ENCODE data around the gene GSTCD.
"Not testable (repeated sequence)": the region's sequence is repeated elsewhere in the genome, so short reads cannot be mapped to it uniquely, and the experiment has no call there.

The GSTCD gene

GRCh38 chr4:105715692-105716278, 7.2 kb downstream of the GSTCD start:
- DNase-seq, result no peak

- no peak for DNase-seq
Observed at GRCh38 chr4:105719204-105719603, 10.6 kb downstream of the GSTCD start.

GRCh38 chr4:105725623-105726022, 17.0 kb downstream of the GSTCD start:
- no peak for DNase-seq

GRCh38 chr4:105729895-105730294, 21.3 kb downstream of the GSTCD start:
- not testable (repeated sequence) for DNase-seq

GRCh38 chr4:105735217-105735616, 26.6 kb downstream of the GSTCD start:
- DNase-seq, result not testable (repeated sequence)

GRCh38 chr4:105741548-105741947, 33.0 kb downstream of the GSTCD start:
- DNase-seq, result no peak

- no peak for DNase-seq
Observed at GRCh38 chr4:105748222-105748621, 39.6 kb downstream of the GSTCD start.

GRCh38 chr4:105751718-105752299, 43.2 kb downstream of the GSTCD start:
- no peak for DNase-seq

GRCh38 chr4:105753361-105753760, 44.8 kb downstream of the GSTCD start:
- no peak for DNase-seq

- DNase-seq, result no peak
Observed at GRCh38 chr4:105755375-105755774, 46.8 kb downstream of the GSTCD start.

GRCh38 chr4:105758958-105759357, 50.4 kb downstream of the GSTCD start:
- DNase-seq, result no peak

- no peak for DNase-seq
Observed at GRCh38 chr4:105765690-105766407, 57.3 kb downstream of the GSTCD start.

GRCh38 chr4:105767579-105767978, 59.0 kb downstream of the GSTCD start:
- DNase-seq, result no peak

GRCh38 chr4:105770524-105770923, 61.9 kb downstream of the GSTCD start:
- not testable (repeated sequence) for DNase-seq

GRCh38 chr4:105772065-105772464, 63.5 kb downstream of the GSTCD start:
- not testable (repeated sequence) for DNase-seq

GRCh38 chr4:105775760-105776415, 67.3 kb downstream of the GSTCD start:
- DNase-seq, result not testable (repeated sequence)

- DNase-seq, result no peak
Observed at GRCh38 chr4:105780176-105780575, 71.6 kb downstream of the GSTCD start.

GRCh38 chr4:105784761-105785160, 76.2 kb downstream of the GSTCD start:
- no peak for DNase-seq

GRCh38 chr4:105785792-105786191, 77.2 kb downstream of the GSTCD start:
- DNase-seq, result no peak

- no peak for DNase-seq
Observed at GRCh38 chr4:105786748-105787147, 78.2 kb downstream of the GSTCD start.

GRCh38 chr4:105797225-105797624, 88.6 kb downstream of the GSTCD start:
- no peak for DNase-seq

GRCh38 chr4:105805501-105806120, 97.0 kb downstream of the GSTCD start:
- DNase-seq, result no peak

- DNase-seq, result no peak
Observed at GRCh38 chr4:105807496-105807895, 98.9 kb downstream of the GSTCD start.
